Astrocyte (in vitro differentiated cells and primary cell): ENCODE measurements around the gene SHCBP1L. TPM values are rescaled to one million over a fixed set of nuclear protein-coding genes. Genes with fewer than 3 reads are reported as not detected.

Experiments
- DNase-seq: peaks from one replicate; pipeline ENCODE4 v3.0.0-alpha.2; 2010; ENCODE audit warnings: low read depth
- FAIRE-seq: peaks from 2 replicates; lab custom pipeline; 2011; peaks lifted over from hg19 to GRCh38; lab: Jason Lieb, UNC
- H2AFZ ChIP-seq: 2 replicates; pipeline ENCODE4 v1.6.0; 2012; ENCODE audit warnings: low read depth, low read length, inconsistent platforms
- H3K27ac ChIP-seq: 2 replicates; pipeline ENCODE4 v1.5.1; 2011; ENCODE audit warnings: low read depth, low read length, inconsistent platforms
- H3K27me3 ChIP-seq: 2 replicates; pipeline ENCODE4 v1.6.0; 2011; ENCODE audit warnings: low read length, inconsistent platforms; ENCODE audit not compliant: insufficient read depth
- H3K36me3 ChIP-seq: 2 replicates; pipeline ENCODE4 v1.5.1; 2011; ENCODE audit warnings: low read length, inconsistent platforms; ENCODE audit not compliant: insufficient read depth
- H3K4me1 ChIP-seq: 2 replicates; pipeline ENCODE4 v1.5.1; 2011; ENCODE audit warnings: low read length, inconsistent platforms; ENCODE audit not compliant: insufficient read depth
- H3K4me2 ChIP-seq: 2 replicates; pipeline ENCODE4 v1.6.0; 2012; ENCODE audit warnings: low read length, inconsistent platforms
- H3K4me3 ChIP-seq: 2 replicates; pipeline ENCODE4 v1.5.1; 2011; ENCODE audit warnings: low read depth, mild to moderate bottlenecking, low read length, inconsistent platforms; ENCODE audit not compliant: insufficient read depth
- H3K79me2 ChIP-seq: 2 replicates; pipeline ENCODE4 v1.6.0; 2012; ENCODE audit warnings: mild to moderate bottlenecking, low read length, inconsistent platforms; ENCODE audit not compliant: insufficient read depth
- H3K9ac ChIP-seq: 2 replicates; pipeline ENCODE4 v1.6.0; 2012; ENCODE audit warnings: mild to moderate bottlenecking, low read length, inconsistent platforms
- H3K9me3 ChIP-seq: 2 replicates; pipeline ENCODE4 v1.5.1; 2012; ENCODE audit warnings: low read depth, mild to moderate bottlenecking, low read length, inconsistent platforms; ENCODE audit not compliant: insufficient read depth
- H4K20me1 ChIP-seq: 2 replicates; pipeline ENCODE4 v1.6.0; 2012; ENCODE audit warnings: low read length, inconsistent platforms; ENCODE audit not compliant: insufficient read depth
- H3K27ac Mint-ChIP-seq: one replicate; pipeline ENCODE4 v1.8.0; 2021; ENCODE audit warnings: mild to moderate bottlenecking, mixed read lengths; ENCODE audit not compliant: unreplicated experiment
- H3K27me3 Mint-ChIP-seq: one replicate; pipeline ENCODE4 v1.8.0; 2021; ENCODE audit warnings: low read depth, mixed read lengths; ENCODE audit not compliant: unreplicated experiment
- H3K36me3 Mint-ChIP-seq: one replicate; pipeline ENCODE4 v1.8.0; 2021; ENCODE audit warnings: low read depth, mixed read lengths; ENCODE audit not compliant: unreplicated experiment
- H3K4me1 Mint-ChIP-seq: one replicate; pipeline ENCODE4 v1.8.0; 2021; ENCODE audit warnings: low read depth, mixed read lengths; ENCODE audit not compliant: unreplicated experiment
- H3K4me3 Mint-ChIP-seq: one replicate; pipeline ENCODE4 v1.8.0; 2021; ENCODE audit warnings: mild to moderate bottlenecking, moderate library complexity, mixed read lengths; ENCODE audit not compliant: unreplicated experiment
- H3K9me3 Mint-ChIP-seq: one replicate; pipeline ENCODE4 v1.8.0; 2021; ENCODE audit warnings: mild to moderate bottlenecking, mixed read lengths; ENCODE audit not compliant: unreplicated experiment
- EZH2 ChIP-seq: IDR thresholded peaks from 2 replicates; pipeline ENCODE4 v1.6.1; 2012; ENCODE audit warnings: mild to moderate bottlenecking, low read length, inconsistent platforms; ENCODE audit not compliant: insufficient read depth
- total RNA-seq: library from RNA; stranded (reverse); gene quantifications from 2 replicates; pipeline ENCODE4 v1.2.1, GENCODE V29; 2021
- TF ChIP-seq, protein P1 (sequence below): IDR thresholded peaks from 2 replicates; pipeline ENCODE4 v1.5.1; 2011; ENCODE audit warnings: low read depth, mild to moderate bottlenecking, inconsistent platforms, low read length, moderate library complexity; ENCODE audit not compliant: insufficient read depth

Gene SHCBP1L
- total RNA-seq, 1 donor from 2014 or later, result not detected

DNA sequence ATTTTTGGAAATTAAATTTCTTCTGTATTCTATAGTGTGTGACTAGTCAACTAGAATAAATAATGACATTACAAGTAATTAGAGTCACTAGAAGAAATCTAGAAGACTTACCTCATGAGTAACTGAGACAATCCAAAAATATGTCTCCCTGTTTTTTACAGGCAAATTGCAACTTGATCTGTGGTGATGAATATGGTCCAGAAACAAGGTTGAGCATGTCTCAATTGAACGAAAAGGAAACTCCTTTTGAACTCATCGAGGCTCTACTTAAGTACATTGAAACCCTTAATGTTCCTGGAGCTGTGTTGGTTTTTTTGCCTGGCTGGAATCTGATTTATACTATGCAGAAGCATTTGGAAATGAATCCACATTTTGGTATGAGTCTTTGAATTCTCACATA is 77.1 kb downstream of the SHCBP1L start:
- H2AFZ ChIP-seq, result no peak overlapping the region
- TF ChIP-seq, protein P1, sequence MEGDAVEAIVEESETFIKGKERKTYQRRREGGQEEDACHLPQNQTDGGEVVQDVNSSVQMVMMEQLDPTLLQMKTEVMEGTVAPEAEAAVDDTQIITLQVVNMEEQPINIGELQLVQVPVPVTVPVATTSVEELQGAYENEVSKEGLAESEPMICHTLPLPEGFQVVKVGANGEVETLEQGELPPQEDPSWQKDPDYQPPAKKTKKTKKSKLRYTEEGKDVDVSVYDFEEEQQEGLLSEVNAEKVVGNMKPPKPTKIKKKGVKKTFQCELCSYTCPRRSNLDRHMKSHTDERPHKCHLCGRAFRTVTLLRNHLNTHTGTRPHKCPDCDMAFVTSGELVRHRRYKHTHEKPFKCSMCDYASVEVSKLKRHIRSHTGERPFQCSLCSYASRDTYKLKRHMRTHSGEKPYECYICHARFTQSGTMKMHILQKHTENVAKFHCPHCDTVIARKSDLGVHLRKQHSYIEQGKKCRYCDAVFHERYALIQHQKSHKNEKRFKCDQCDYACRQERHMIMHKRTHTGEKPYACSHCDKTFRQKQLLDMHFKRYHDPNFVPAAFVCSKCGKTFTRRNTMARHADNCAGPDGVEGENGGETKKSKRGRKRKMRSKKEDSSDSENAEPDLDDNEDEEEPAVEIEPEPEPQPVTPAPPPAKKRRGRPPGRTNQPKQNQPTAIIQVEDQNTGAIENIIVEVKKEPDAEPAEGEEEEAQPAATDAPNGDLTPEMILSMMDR, result no peak
- TF ChIP-seq EZH2, result no peak
- no peaks in the 10 kb centered on the region for H3K27me3 ChIP-seq
- no peaks in the 10 kb centered on the region for H3K27me3 Mint-ChIP-seq
- peaks cover 29% of the 10 kb centered on the region for H3K36me3 Mint-ChIP-seq
- no peaks in the 10 kb centered on the region for H3K4me1 ChIP-seq
- no peak overlapping the region for H3K9ac ChIP-seq
- no peak overlapping the region for H3K27ac ChIP-seq
- peaks cover 34% of the 10 kb centered on the region for H4K20me1 ChIP-seq
- no peak overlapping the region for H3K27ac Mint-ChIP-seq
- no peak for DNase-seq
- H3K79me2 ChIP-seq, result peaks cover 23% of the 10 kb centered on the region
- H3K9me3 ChIP-seq, result no peaks in the 10 kb centered on the region
- H3K4me1 Mint-ChIP-seq, result no peaks in the 10 kb centered on the region
- no peaks in the 10 kb centered on the region for H3K9me3 Mint-ChIP-seq
- H3K4me2 ChIP-seq, result no peak overlapping the region
- FAIRE-seq, result no peak
- H3K36me3 ChIP-seq, result peaks cover 93% of the 10 kb centered on the region
- no peak overlapping the region for H3K4me3 ChIP-seq
- H3K4me3 Mint-ChIP-seq, result no peak overlapping the region

DNA sequence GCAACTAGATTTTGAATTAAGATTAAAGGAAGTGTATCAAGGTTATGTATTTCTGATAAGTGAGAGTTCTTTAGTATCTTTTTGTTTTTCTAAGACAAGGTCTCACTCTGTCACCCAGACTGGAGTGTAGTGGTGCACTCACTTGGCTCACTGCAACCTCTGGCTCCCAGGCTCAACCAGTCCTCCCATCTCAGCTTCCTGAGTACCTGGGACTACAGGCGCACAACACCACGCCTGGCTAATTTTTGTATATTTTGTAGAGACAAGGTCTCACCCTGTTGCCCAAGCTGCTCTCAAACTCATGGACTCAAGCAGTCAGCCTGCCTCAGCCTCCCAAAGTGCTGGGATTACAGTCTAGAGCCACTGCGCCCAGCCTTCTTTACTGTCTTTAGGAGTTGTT is 80.1 kb downstream of the SHCBP1L start:
- Histone ChIP-seq H3K4me3 (no peak overlapping the region), H3K36me3 (peaks cover 91% of the 10 kb centered on the region), H3K4me1 (no peaks in the 10 kb centered on the region), H3K9ac (no peak overlapping the region), H3K27ac (no peak overlapping the region), H4K20me1 (peaks cover 30% of the 10 kb centered on the region), H3K79me2 (peaks cover 32% of the 10 kb centered on the region), H3K4me2 (no peak overlapping the region), H3K9me3 (no peaks in the 10 kb centered on the region), H2AFZ (no peak overlapping the region), H3K27me3 (no peaks in the 10 kb centered on the region)
- peaks cover 17% of the 10 kb centered on the region for H3K36me3 Mint-ChIP-seq
- H3K9me3 Mint-ChIP-seq, result no peaks in the 10 kb centered on the region
- H3K27me3 Mint-ChIP-seq, result no peaks in the 10 kb centered on the region
- H3K4me3 Mint-ChIP-seq, result no peak overlapping the region
- no peak for TF ChIP-seq EZH2
- TF ChIP-seq, protein P1, result no peak
- H3K4me1 Mint-ChIP-seq, result no peaks in the 10 kb centered on the region
- no peak overlapping the region for H3K27ac Mint-ChIP-seq
- no peak for DNase-seq
- no peak for FAIRE-seq

DNA sequence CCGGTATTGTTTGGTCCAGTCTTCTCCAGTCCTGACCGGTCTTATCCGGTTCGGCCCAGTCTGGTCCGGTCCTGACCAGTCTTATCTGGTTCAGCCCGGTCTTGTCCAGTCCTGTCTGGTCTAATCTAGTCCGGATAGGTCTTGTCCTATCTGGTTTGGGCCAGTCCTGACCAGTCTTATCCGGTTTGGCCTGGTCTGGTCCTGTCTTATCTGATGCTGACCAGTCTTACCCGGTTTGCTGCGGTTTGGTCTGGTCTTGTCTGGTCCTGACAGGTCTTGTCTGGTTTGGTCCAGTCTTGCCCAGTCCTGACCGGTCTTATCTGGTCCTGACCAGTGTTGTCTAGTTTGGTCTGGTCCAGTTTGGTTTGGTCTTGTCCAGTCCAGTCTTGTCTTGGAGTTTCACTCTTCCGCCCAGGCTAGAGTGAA is 83.7 kb downstream of the SHCBP1L start:
- FAIRE-seq, result no peak
- H3K36me3 ChIP-seq, result peaks cover 85% of the 10 kb centered on the region

More for the DNA sequence above, 83.7 kb downstream of the SHCBP1L start:
- Histone ChIP-seq H2AFZ (no peak overlapping the region), H4K20me1 (peaks cover 41% of the 10 kb centered on the region), H3K79me2 (peaks cover 42% of the 10 kb centered on the region), H3K4me3 (no peak overlapping the region), H3K27ac (no peak overlapping the region), H3K27me3 (no peaks in the 10 kb centered on the region), H3K9ac (no peak overlapping the region), H3K4me1 (no peaks in the 10 kb centered on the region), H3K4me2 (no peak overlapping the region), H3K9me3 (no peaks in the 10 kb centered on the region)
- peaks cover 21% of the 10 kb centered on the region for H3K36me3 Mint-ChIP-seq
- peak overlapping the region; percentile 66 for H3K27ac Mint-ChIP-seq
- no peaks in the 10 kb centered on the region for H3K4me1 Mint-ChIP-seq
- no peak for DNase-seq
- TF ChIP-seq EZH2, result no peak
- TF ChIP-seq, protein P1, result no peak
- H3K27me3 Mint-ChIP-seq, result no peaks in the 10 kb centered on the region
- H3K4me3 Mint-ChIP-seq, result no peak overlapping the region
- no peaks in the 10 kb centered on the region for H3K9me3 Mint-ChIP-seq
